Activated CD4-positive, alpha-beta T cell treated with anti-CD3 and anti-CD28 coated beads for 24 hours (primary cell): Measurements from ENCODE around the gene PLXND1.
"Not testable (repeated sequence)": the region's sequence is repeated elsewhere in the genome, so short reads cannot be mapped to it uniquely, and the experiment has no call there.

Experiments
- DNase-seq, 2 donors: peaks; one replicate each; pipeline ENCODE4 v3.0.0-alpha.2; 2020; ENCODE audit warnings: low read depth in 2 of 2

Gene PLXND1

GRCh38 chr3:129614435-129614834 is 8.0 kb upstream of the PLXND1 start:
- no peak for DNase-seq

- DNase-seq, result no peak
These were observed 6.9 kb upstream of the PLXND1 start for GRCh38 chr3:129613367-129613740.

- DNase-seq, result no peak
These were observed 6.3 kb upstream of the PLXND1 start for GRCh38 chr3:129612534-129613366.

- no peak for DNase-seq
These were observed 5.5 kb upstream of the PLXND1 start for GRCh38 chr3:129611812-129612533.

GRCh38 chr3:129611446-129611800 is 4.9 kb upstream of the PLXND1 start:
- no peak for DNase-seq

GRCh38 chr3:129610794-129611445 is 4.4 kb upstream of the PLXND1 start:
- DNase-seq, result not testable (repeated sequence)

- no peak for DNase-seq
These were observed 3.8 kb upstream of the PLXND1 start for GRCh38 chr3:129610276-129610675.

GRCh38 chr3:129609591-129610182 is 3.2 kb upstream of the PLXND1 start:
- no peak for DNase-seq

GRCh38 chr3:129608936-129609590 is 2.6 kb upstream of the PLXND1 start:
- no peak for DNase-seq

GRCh38 chr3:129608087-129608935 is 1.8 kb upstream of the PLXND1 start:
- no peak for DNase-seq

GRCh38 chr3:129607391-129608068 is 1.1 kb upstream of the PLXND1 start:
- DNase-seq, result no peak

GRCh38 chr3:129605922-129606635 is 397 bp downstream of the PLXND1 start:
- no peak for DNase-seq

- no peak for DNase-seq
These were observed 1.1 kb downstream of the PLXND1 start for GRCh38 chr3:129605203-129605921.

- DNase-seq, result no peak
These were observed 1.7 kb downstream of the PLXND1 start for GRCh38 chr3:129604767-129605166.

- DNase-seq, result no peak
These were observed 2.3 kb downstream of the PLXND1 start for GRCh38 chr3:129603991-129604749.

- DNase-seq, result no peak
These were observed 2.9 kb downstream of the PLXND1 start for GRCh38 chr3:129603561-129603942.

- no peak for DNase-seq
These were observed 3.5 kb downstream of the PLXND1 start for GRCh38 chr3:129602730-129603560.
